ENCODE measurements around the gene ADGRB2.

GRCh38 chr1:31701091-31701736 is 62.9 kb downstream of the ADGRB2 start:
- TF ChIP-seq CTCF (IDR thresholded peaks at IDR 0.05) (no peak), POLR2A (IDR thresholded peaks at IDR 0.05) (peak in 1 of 2 donors; percentile 17), POLR2AphosphoS5 (IDR thresholded peaks at IDR 0.05) (peak in 2 of 3 donors; percentile 70 to 89), EP300 (IDR thresholded peaks at IDR 0.05) (no peak)

Data from suprapubic skin (tissue), 4 donors.